Activated naive CD8-positive, alpha-beta T cell treated with anti-CD3 and anti-CD28 coated beads, Interleukin-2, amount 10 ng/mL, durations not matched to agents 7 days and 5 days (primary cell): ENCODE measurements around the gene PCDH20. TPM values are rescaled to one million over a fixed set of nuclear protein-coding genes. Genes with fewer than 3 reads are reported as not detected.
"Not testable (repeated sequence)": the region's sequence is repeated elsewhere in the genome, so short reads cannot be mapped to it uniquely, and the experiment has no call there.

Source experiments
- ATAC-seq: fragments of 150-1000 bp; cut with Tn5 transposase; one replicate; pipeline ENCODE4 v1.10.0; 2021; ENCODE audit warnings: low read depth, moderate library complexity
- POLR2A ChIA-PET: fragments of 350-600 bp; sonication (Branson Sonifier 250); formaldehyde crosslinking; loops from one replicate; lab custom pipeline; 2021; ENCODE audit warnings: antibody characterized with exemption; lab: Charles Lee
- DNase-seq: peaks from one replicate; pipeline ENCODE4 v3.0.0; 2021
- H3K27ac Mint-ChIP-seq: one replicate; pipeline ENCODE4 v1.8.0; 2022; ENCODE audit warnings: mild to moderate bottlenecking, mixed read lengths
- H3K27me3 Mint-ChIP-seq: one replicate; pipeline ENCODE4 v1.8.0; 2022; ENCODE audit warnings: mild to moderate bottlenecking, moderate library complexity, mixed read lengths
- H3K36me3 Mint-ChIP-seq: one replicate; pipeline ENCODE4 v1.8.0; 2021; ENCODE audit warnings: mild to moderate bottlenecking, mixed read lengths
- H3K4me1 Mint-ChIP-seq: one replicate; pipeline ENCODE4 v1.8.0; 2021; ENCODE audit warnings: mixed read lengths
- H3K4me3 Mint-ChIP-seq: one replicate; pipeline ENCODE4 v1.8.0; 2022; ENCODE audit warnings: mild to moderate bottlenecking, moderate library complexity, mixed read lengths
- H3K9me3 Mint-ChIP-seq: one replicate; pipeline ENCODE4 v1.8.0; 2021; ENCODE audit warnings: mixed read lengths
- total RNA-seq, 2 experiments: library from RNA; stranded (reverse); gene quantifications; one replicate each; pipeline ENCODE4 v1.2.3, GENCODE V29; 2021

The PCDH20 gene
- total RNA-seq, 2 experiments from 2014 or later = not detected

DNA sequence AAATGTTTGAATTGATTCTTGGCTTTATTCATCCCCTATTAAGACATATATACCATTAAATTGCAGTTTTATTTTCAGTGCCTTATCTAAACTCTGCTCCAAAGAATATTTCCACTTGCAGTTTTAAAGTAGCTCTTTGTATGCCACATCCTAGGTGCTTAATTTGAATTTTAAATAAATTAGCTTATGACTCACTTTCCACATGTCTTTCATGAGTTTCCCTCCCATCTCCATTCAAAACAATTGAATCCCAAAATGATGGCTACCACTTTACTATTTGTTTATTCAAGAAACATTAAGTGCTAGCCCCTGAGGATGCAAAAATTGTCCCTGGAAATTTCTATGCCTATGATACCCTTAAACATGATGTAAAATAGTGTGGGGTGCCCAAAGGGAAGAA lies 19.5 kb downstream of the PCDH20 start:
- POLR2A ChIA-PET = no interaction called here
- Mint-ChIP-seq H3K4me1 (no peaks in the 10 kb centered on the region), H3K4me3 (no peak overlapping the region), H3K36me3 (no peaks in the 10 kb centered on the region), H3K27ac (no peak overlapping the region), H3K27me3 (no peaks in the 10 kb centered on the region), H3K9me3 (no peaks in the 10 kb centered on the region)
- no peak for ATAC-seq
- DNase-seq = no peak

DNA sequence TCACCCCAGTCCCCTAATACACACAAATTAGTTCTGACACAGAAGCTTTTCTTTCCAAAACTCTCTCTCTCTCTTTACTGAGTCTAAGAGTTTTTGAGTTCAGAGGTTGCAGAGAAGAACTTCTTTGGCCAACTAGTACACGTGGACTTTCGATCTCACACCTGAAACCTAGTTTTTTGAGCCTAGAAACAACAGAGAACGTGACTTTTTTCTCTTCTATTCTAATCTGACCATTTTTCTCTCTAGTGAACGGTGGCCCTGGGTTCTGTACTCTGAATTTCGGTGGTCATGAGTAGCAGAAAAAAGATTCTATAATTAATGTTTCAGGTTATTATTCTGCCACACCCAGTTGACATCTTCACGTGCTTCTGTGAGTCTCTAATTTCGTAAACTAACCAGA lies 24.2 kb downstream of the PCDH20 start:
- Mint-ChIP-seq H3K4me3 (no peak overlapping the region), H3K27ac (no peak overlapping the region), H3K9me3 (no peaks in the 10 kb centered on the region), H3K27me3 (no peaks in the 10 kb centered on the region), H3K36me3 (no peaks in the 10 kb centered on the region), H3K4me1 (no peaks in the 10 kb centered on the region)
- DNase-seq (no peak), ATAC-seq (no peak)
- POLR2A ChIA-PET = no interaction called here

GRCh38 chr13:61387694-61388093 lies 28.0 kb downstream of the PCDH20 start:
- H3K27me3 Mint-ChIP-seq = no peaks in the 10 kb centered on the region
- no peaks in the 10 kb centered on the region for H3K36me3 Mint-ChIP-seq
- H3K27ac Mint-ChIP-seq = no peak overlapping the region
- POLR2A ChIA-PET = no interaction called here
- no peak for ATAC-seq
- no peak for DNase-seq
- no peaks in the 10 kb centered on the region for H3K9me3 Mint-ChIP-seq
- no peaks in the 10 kb centered on the region for H3K4me1 Mint-ChIP-seq
- no peak overlapping the region for H3K4me3 Mint-ChIP-seq

DNA sequence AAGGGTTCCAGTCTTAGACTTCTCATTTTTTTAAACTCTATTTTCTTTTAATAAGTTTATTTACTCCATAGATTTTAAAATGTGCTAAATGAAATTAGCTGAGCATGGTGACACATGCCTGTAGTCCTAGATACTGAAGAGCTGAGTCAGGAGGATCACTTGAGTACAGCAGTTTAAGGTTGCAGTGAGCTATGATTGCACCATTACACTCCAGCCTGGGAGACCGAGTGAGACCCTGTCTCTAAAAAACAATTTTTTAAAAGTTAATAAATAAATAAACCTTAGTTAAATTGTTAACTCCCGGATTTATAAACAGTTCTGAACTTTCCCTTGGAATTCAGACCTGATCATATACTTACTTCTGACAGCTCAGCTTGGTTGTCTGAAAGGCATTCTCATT lies 32.5 kb downstream of the PCDH20 start:
- no peak for ATAC-seq
- Mint-ChIP-seq H3K27ac (no peak overlapping the region), H3K4me1 (no peaks in the 10 kb centered on the region), H3K36me3 (no peaks in the 10 kb centered on the region), H3K27me3 (no peaks in the 10 kb centered on the region), H3K4me3 (no peak overlapping the region), H3K9me3 (no peaks in the 10 kb centered on the region)
- no peak for DNase-seq
- POLR2A ChIA-PET = no interaction called here

- Mint-ChIP-seq H3K4me1 (no peaks in the 10 kb centered on the region), H3K27me3 (no peaks in the 10 kb centered on the region), H3K9me3 (peaks cover 5% of the 10 kb centered on the region), H3K36me3 (no peaks in the 10 kb centered on the region), H3K27ac (no peak overlapping the region), H3K4me3 (no peak overlapping the region)
- ATAC-seq = no peak
- DNase-seq = no peak
- POLR2A ChIA-PET = no interaction called here
Measured at GRCh38 chr13:61370520-61370919, 45.1 kb downstream of the PCDH20 start.

DNA sequence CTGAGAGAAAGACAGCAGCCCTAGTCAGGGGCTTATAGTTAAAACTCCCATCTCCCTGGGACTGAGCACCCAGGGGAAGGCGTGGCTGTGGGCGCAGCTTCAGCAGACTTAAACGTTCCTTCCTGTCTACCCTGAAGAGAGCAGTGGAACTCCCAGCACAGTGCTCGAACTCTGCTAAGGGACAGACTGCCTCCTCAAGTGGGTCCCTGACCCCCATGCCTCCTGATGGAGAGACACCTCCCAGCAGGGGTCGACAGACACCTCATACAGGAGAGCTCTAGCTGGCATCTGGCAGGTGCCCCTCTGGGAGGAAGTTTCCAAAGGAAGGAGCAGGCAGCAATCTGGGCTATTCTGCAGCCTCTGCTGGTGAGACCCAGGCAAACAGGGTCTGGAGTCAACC lies 51.0 kb downstream of the PCDH20 start:
- DNase-seq, POLR2A ChIA-PET: not testable (repeated sequence)

GRCh38 chr13:61362522-61362921 lies 53.1 kb downstream of the PCDH20 start:
- POLR2A ChIA-PET = no interaction called here

More for the DNA sequence above, 51.0 kb downstream of the PCDH20 start:
- H3K9me3 Mint-ChIP-seq, H3K27me3 Mint-ChIP-seq, H3K27ac Mint-ChIP-seq, H3K36me3 Mint-ChIP-seq, ATAC-seq, H3K4me3 Mint-ChIP-seq, H3K4me1 Mint-ChIP-seq: not testable (repeated sequence)

More at GRCh38 chr13:61362522-61362921, 53.1 kb downstream of the PCDH20 start:
- no peaks in the 10 kb centered on the region for H3K4me1 Mint-ChIP-seq
- H3K36me3 Mint-ChIP-seq = no peaks in the 10 kb centered on the region
- H3K27ac Mint-ChIP-seq = no peak overlapping the region
- peaks cover 7% of the 10 kb centered on the region for H3K9me3 Mint-ChIP-seq
- H3K27me3 Mint-ChIP-seq = no peaks in the 10 kb centered on the region
- no peak overlapping the region for H3K4me3 Mint-ChIP-seq
- DNase-seq (no peak), ATAC-seq (no peak)
